GM19463 (cell line): ENCODE measurements around the gene OBSL1.
A peak's percentile ranks its signal among the peaks of the same experiment; 100 is the strongest.

Experiments used
- ATAC-seq: cut with Tn5 transposase; IDR thresholded peaks from one replicate; pipeline ENCODE4 v1.9.1; 2021; ENCODE audit warnings: mild to moderate bottlenecking, moderate library complexity; ENCODE audit not compliant: unreplicated experiment

OBSL1 gene

DNA sequence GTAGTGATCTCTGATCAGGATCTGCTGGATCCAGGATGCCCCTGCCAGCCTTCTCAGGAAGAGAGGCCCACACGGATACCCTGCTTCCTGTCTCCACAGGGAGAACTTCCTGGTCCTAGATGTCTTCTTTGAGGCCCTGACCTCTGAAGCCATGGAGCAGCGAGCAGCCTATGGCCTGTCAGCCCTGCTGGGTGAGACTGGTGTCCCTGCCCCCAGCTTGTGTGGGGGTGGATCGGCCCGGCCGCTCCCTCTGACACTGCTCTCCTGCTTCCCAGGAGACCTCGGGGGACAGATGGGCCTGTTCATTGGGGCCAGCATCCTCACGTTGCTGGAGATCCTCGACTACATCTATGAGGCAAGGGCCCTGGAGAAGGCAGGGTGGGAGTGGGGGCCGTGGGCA lies 34.4 kb downstream of the OBSL1 start:
- no peak for ATAC-seq

DNA sequence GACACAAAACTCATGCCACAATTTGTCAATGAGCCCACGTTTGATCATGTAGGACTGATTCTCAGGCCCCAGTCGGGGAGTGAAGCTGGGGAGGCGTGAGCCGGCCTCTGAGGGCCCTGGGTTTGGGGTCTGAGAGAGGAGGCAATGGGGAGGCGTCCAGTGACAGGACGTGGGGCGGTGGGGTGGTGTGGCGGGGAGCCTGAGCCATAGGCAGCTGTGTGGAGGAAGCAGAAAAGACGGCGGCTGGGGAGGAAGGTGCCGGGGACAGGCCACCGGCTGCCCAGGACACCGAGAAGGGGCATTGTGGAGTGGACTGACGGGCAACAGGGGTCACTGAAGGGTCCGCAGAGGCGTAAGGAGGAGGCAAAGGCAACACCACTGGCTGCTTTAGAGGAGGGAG lies 34.9 kb downstream of the OBSL1 start:
- ATAC-seq, result no peak

GRCh38 chr2:219533930-219534661 lies 37.2 kb downstream of the OBSL1 start:
- ATAC-seq, result no peak

- no peak for ATAC-seq
Observed at GRCh38 chr2:219532378-219532649, 39.0 kb downstream of the OBSL1 start.

- ATAC-seq, result no peak
Observed at GRCh38 chr2:219531639-219532377, 39.5 kb downstream of the OBSL1 start.

GRCh38 chr2:219530048-219530963 lies 41.0 kb downstream of the OBSL1 start:
- peak; percentile 92 for ATAC-seq

DNA sequence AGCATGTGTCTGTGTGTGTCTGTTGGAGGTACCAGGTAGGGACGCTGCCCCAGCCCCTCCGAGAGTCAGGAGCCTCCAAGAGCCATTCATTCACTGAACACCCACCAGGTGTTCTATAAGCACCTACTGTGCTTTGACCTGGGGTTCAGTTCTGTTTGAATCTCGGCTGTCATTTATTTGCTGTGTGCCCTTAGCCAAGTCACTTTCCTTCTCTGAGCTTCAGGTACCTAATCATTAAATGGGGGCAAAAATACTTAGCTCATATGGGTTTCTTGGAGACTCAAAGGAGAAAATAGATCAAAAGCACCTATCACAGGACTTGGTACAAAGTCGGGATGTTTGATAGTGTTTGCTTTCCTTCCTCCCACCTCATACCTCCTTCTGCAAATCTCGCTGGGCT lies 43.9 kb downstream of the OBSL1 start:
- ATAC-seq, result no peak

GRCh38 chr2:219527076-219527394 lies 44.3 kb downstream of the OBSL1 start:
- ATAC-seq, result no peak

DNA sequence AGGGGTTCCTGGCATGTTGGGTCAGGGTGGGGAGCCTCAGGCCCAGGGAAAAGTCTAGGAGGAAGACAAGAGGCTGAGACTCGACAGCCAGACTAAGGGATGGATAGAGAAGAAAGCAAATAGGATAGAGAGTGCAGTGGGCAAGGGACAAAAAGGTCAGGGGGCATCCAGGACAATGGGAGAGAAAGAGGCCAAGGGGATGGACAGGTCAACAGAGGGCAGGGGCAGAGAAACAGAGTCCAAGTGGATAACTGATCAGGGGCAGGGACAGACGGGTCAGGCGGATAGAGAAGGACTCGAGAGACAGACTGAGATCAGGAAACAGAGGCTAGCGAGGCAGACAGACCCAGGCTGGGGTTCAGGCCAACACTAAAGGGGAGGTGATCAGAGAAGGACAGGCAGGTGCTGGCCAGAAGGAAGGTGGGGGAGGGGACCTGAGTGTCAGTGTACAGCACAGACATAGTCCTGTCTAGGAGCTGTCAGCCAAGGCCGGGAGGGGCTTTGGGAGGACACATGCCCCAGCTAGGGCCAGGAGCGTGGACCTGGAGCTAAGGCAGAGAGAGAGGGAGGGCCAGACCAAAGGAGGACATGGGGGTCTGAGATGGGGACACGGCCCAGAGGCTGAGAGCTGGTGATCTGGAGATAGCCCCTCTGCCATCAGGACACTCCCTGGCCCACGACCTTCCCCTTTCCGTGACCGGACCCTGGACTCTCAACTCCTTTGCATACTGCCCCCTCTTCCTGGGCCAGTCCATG lies 44.8 kb downstream of the OBSL1 start:
- ATAC-seq, result no peak

DNA sequence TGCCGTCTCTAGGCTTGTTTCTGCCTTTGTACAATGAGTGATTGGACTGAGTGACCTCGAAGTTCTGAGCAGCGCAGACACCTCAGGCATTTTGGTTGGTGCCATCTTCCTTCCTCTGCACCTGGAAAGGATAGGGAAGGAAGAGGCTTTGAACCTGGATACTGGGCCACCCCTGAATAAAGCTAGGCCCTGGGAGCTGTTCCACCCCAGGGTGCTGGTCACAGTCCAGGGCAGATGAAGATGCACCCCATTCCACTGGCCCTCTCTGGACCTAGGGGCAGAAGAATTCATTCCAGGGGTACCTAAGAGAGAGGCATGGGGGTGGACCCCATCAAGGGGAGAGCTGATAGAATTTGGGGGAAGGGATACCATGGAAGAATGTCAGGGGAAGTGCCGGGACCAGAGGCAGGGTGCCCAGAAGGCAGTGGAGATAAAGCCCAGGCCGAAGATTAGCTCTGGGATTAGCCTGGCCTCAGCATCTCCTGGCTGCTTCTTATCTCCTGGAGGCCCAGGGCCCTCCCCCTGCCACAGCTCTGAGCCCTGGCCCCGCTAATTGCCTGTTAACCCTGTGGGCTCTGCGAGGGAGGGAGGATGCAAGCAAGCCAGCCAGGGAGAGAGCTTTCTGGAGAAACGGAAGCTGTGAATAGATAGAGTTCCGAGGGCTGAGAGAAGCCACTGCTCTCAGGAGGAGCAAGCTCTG lies 45.7 kb downstream of the OBSL1 start:
- no peak for ATAC-seq

DNA sequence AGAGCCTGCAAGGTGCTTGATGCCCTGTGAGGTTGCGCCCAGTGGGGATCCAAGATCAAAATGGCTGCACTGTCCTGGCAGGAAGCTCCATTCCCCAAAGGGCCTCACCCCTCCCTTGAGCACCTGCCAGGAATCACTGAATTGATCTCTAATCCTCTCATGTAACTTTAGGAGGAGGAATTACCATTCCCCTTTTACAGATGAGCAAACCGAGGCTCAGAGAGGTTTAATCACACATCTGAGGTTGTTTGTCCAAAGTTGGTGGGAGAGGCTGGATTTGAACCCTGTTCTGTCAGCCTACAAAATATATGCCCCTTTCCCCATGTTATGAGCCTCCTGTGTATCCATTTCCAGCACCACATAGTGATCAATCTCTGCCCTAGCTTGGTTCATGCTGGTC lies 46.5 kb downstream of the OBSL1 start:
- no peak for ATAC-seq

DNA sequence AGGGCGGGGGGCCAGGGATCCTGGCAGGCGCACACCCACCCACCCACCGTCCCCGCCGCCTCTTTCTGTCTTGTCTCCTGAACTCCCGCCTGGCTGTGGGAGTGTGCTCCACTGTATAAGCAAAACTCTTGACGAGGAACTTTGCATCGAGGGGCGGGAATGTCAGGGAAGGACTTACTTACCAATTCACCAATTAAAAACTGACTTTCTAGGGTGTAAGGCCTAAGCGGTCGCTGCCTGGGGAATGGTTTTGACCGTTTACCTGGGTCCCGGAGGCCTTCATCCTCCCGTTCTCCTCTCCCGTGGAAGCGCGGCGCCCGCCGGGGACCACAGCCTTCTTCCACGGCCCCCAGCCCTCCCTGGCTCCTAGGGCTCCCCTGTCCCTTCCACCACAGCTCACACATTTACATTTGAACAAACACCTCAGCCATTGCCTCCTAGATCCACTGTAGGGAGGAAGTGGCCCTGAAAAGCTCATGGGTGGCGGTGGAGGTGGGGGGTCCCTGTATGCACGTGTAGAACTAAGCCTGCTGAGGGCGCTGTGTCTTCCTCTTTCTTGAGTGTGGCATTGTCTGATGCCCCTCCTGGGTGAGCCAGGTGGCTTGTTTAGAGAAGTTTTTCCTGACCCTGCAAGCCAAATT lies 48.2 kb downstream of the OBSL1 start:
- no peak for ATAC-seq

- no peak for ATAC-seq
Observed at GRCh38 chr2:219522111-219523030, 49.0 kb downstream of the OBSL1 start.

DNA sequence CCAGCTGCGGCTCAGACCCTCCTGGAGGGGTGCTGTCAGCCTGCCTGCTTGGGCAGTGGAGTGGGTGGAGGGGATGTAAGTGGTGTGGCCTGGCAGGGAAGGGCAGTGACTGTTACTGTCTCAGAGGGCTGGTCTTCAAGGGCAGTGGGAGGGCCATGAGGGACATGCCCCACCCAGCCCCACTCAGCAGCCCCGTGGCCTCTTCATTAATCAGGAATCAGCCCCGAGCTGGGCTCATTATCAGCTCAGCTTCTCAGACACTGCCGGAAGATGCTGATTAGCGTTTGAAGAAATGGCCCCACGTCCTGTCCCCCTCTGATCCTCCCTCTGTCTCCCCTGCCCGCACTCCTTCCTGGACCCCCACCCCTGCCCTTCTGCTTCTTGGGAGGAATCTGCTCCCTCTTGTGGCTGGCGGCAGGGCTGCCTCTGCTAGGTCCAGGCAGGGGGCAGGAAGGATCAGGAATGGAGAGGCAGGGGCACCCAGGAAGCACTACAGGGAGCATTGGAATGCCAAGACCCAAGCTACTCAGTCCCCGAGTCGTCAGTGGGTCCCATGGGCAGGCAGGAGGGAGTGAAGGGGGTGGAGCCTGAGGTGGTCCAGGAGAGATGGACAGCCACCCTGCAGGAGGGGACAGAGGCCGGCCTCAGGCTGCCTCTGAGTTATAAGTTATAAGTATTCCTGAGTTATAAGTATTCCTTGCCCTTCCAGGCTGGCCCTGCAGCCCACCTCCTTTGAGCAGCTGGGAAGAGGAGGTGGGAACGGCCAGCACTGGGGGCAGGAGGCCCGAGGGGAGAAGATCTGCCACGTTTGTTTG lies 50.1 kb downstream of the OBSL1 start:
- ATAC-seq, result no peak

DNA sequence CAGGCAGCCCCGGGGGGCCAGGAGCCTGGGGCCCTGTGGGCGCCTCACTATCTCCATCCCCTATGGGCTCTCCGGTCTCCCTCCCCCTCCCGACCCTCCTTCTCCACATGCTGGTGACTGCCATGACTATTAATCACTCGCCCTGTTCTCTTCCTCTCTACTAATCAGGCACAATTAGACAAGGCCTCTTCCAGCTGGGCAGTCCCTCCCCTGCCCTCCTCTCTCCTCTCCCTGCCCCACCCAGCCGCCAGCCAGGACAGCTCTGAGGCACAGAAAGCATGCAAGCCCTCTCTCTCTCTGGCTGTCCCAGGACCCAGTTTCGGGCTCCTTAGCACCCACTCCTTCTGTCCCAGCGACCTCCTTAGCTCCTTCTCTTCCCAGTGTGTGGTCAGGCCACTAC lies 51.3 kb downstream of the OBSL1 start:
- ATAC-seq, result no peak

GRCh38 chr2:219519526-219519916 lies 51.8 kb downstream of the OBSL1 start:
- no peak for ATAC-seq

GRCh38 chr2:219517954-219518778 lies 53.2 kb downstream of the OBSL1 start:
- no peak for ATAC-seq
